Naive thymus-derived CD4-positive, alpha-beta T cell (primary cell): ENCODE results near the gene GTPBP3. TPM values are rescaled to one million over a fixed set of nuclear protein-coding genes. Genes with fewer than 3 reads are reported as not detected.

ENCODE experiments used
- ATAC-seq: fragments of 150-1000 bp; cut with Tn5 transposase; 2 replicates; pipeline ENCODE4 v1.10.0; 2021; ENCODE audit warnings: mild to moderate bottlenecking, moderate library complexity
- CTCF ChIA-PET: fragments of 350-600 bp; sonication (Branson Sonifier 250); formaldehyde crosslinking; loops from one replicate; lab custom pipeline; 2021; ENCODE audit warnings: antibody characterized with exemption; lab: Charles Lee
- POLR2A ChIA-PET: fragments of 350-600 bp; sonication (Branson Sonifier 250); formaldehyde crosslinking; loops from one replicate; lab custom pipeline; 2021; ENCODE audit warnings: antibody characterized with exemption, inconsistent platforms; lab: Charles Lee
- DNase-seq, 9 donors: peaks; one replicate each; pipeline versions ENCODE4 v3.0.0 to v3.0.0-alpha.2; 2020 to 2022; ENCODE audit warnings: mixed read lengths in 1 of 9
- H3K27ac ChIP-seq: one replicate; pipeline ENCODE4 v1.7.0; 2013; ENCODE audit warnings: mild to moderate bottlenecking, low read depth, low read length, moderate library complexity
- H3K27me3 ChIP-seq, 2 donors: one replicate each; pipeline ENCODE4 v1.7.0; 2013; ENCODE audit warnings: low read length in 2 of 2, mild to moderate bottlenecking in 2 of 2, moderate library complexity in 2 of 2; ENCODE audit not compliant: control insufficient read depth in 2 of 2, insufficient read depth in 2 of 2
- H3K36me3 ChIP-seq, 3 experiments: 1 replicate in 2 of 3; 2 replicates in 1 of 3; pipeline ENCODE4 v1.7.0; 2013; ENCODE audit warnings: low read length in 3 of 3, mild to moderate bottlenecking in 3 of 3, moderate library complexity in 1 of 3; ENCODE audit not compliant: insufficient read depth in 3 of 3, control insufficient read depth in 2 of 3
- H3K4me1 ChIP-seq, 2 donors: one replicate each; pipeline ENCODE4 v1.7.0; 2013; ENCODE audit warnings: low read length in 2 of 2, mild to moderate bottlenecking in 2 of 2, moderate library complexity in 1 of 2; ENCODE audit not compliant: control insufficient read depth in 2 of 2, insufficient read depth in 2 of 2
- H3K4me3 ChIP-seq: 2 replicates; pipeline ENCODE4 v1.7.0; 2013; ENCODE audit warnings: mild to moderate bottlenecking, low read length
- H3K9me3 ChIP-seq, 3 experiments: 1 replicate in 2 of 3; 2 replicates in 1 of 3; pipeline ENCODE4 v1.7.0; 2013; ENCODE audit warnings: low read length in 3 of 3; ENCODE audit not compliant: control insufficient read depth in 2 of 3
- H3K27ac Mint-ChIP-seq, 9 donors: one replicate each; pipeline ENCODE4 v1.8.0; 2020 to 2022; ENCODE audit warnings: mixed read lengths in 9 of 9, mild to moderate bottlenecking in 8 of 9, moderate library complexity in 5 of 9, inconsistent platforms in 2 of 9
- H3K27me3 Mint-ChIP-seq, 5 donors: one replicate each; pipeline ENCODE4 v1.8.0; 2021 to 2022; ENCODE audit warnings: mixed read lengths in 5 of 5, mild to moderate bottlenecking in 1 of 5
- H3K36me3 Mint-ChIP-seq, 5 donors: one replicate each; pipeline ENCODE4 v1.8.0; 2020 to 2022; ENCODE audit warnings: mixed read lengths in 5 of 5, mild to moderate bottlenecking in 3 of 5, inconsistent platforms in 1 of 5
- H3K4me1 Mint-ChIP-seq, 7 donors: one replicate each; pipeline ENCODE4 v1.8.0; 2020 to 2022; ENCODE audit warnings: mixed read lengths in 7 of 7, mild to moderate bottlenecking in 3 of 7, inconsistent platforms in 1 of 7
- H3K4me3 Mint-ChIP-seq, 10 donors: one replicate each; pipeline ENCODE4 v1.8.0; 2020 to 2022; ENCODE audit warnings: mild to moderate bottlenecking in 10 of 10, mixed read lengths in 10 of 10, moderate library complexity in 6 of 10, inconsistent platforms in 2 of 10
- H3K9me3 Mint-ChIP-seq, 11 donors: one replicate each; pipeline ENCODE4 v1.8.0; 2020 to 2022; ENCODE audit warnings: mixed read lengths in 11 of 11, mild to moderate bottlenecking in 4 of 11, inconsistent platforms in 1 of 11, moderate library complexity in 1 of 11
- intact Hi-C, 2 donors: fragments of 100-400 bp; cut with micrococcal nuclease; formaldehyde crosslinking; loops; one replicate each; pipeline ENCODE4 v1.15.1; 2023
- polyA plus RNA-seq, 2 donors: library from polyadenylated mRNA; unstranded; fragments of 300-500 nt; fragmentation: Illumina TruSeq; gene quantifications; one replicate each; pipeline ENCODE4 v1.2.3, GENCODE V29; 2021
- total RNA-seq, 6 experiments: library from RNA in 5 of 6; stranded (reverse) in 5 of 6; gene quantifications; 1 replicate in 5 of 6; 2 replicates in 1 of 6; pipeline ENCODE4 v1.2.3 and lab custom pipeline; 2021 to 2026

The GTPBP3 gene
- total and polyA plus RNA-seq, 7 experiments from 2014 or later: 5.1 to 59.8 (median 36.8) TPM

DNA sequence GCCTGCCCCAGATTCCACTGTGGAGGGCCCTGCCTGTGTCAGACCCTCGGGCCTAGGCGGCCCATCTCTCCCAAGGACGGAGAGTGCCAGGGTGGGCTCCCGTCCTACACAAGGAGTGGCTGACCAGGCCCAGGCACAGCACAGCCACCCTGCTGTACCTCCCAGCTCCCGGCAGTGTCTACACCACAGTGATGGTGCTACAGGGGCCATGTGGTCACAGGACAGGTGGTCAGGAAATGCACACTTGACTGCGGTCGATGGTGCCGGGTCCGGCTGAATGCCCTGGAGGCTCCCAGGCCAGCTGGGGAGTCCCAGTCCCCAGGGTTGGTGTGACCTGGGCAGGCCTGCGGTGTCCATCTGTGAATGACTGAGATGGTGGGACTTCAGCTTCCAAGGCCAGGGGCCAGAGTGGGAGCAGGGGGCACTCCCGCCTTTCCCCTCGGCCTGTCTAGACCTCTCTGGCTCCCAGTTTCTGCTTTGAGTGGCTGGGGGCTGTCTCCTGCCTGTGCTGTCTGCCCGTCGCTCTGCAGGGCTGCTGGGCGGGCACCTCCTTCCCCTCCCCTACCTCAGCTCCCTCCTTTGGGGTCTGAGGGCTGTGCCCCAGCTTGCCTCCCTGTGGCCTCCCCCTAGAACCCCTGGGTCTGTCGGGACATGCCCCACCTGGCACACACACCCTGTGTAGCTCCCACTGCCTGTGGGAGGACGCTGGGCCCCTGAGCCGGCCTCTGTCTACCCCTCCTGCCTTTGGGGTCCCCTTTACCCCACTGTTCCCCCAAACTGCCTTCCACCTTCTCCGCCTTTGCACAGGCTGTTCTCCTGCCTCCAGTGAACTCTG lies 15.5 kb upstream of the GTPBP3 start:
- Histone ChIP-seq H3K27ac (no peak overlapping the region), H3K36me3 (peaks cover 0 to 44% (median 7%) of the 10 kb centered on the region in 3 experiments), H3K4me3 (no peak overlapping the region), H3K9me3 (no peaks in the 10 kb centered on the region), H3K4me1 (no peaks in the 10 kb centered on the region), H3K27me3 (no peaks in the 10 kb centered on the region)
- peaks cover 3 to 10% (median 5%) of the 10 kb centered on the region in 7 donors for H3K4me1 Mint-ChIP-seq
- peak overlapping the region in 3 of 9 donors; percentile 4 to 45 (median 41) for H3K27ac Mint-ChIP-seq
- H3K9me3 Mint-ChIP-seq: peaks cover 0 to 3% (median 0%) of the 10 kb centered on the region in 11 donors
- DNase-seq: no peak
- peaks cover 0 to 8% (median 0%) of the 10 kb centered on the region in 5 donors for H3K36me3 Mint-ChIP-seq
- no peak overlapping the region for H3K4me3 Mint-ChIP-seq
- intact Hi-C loops: no loop called here
- ATAC-seq: no peak
- ChIA-PET CTCF (no interaction called here), POLR2A (interaction anchor here (1.0 to 6.6 kb wide), 2 partner anchors 13 to 797 kb away, joined by 3 to 36 read pairs; partner anchors contain the start of gene DDA1)
- H3K27me3 Mint-ChIP-seq: no peaks in the 10 kb centered on the region

GRCh38 chr19:17322854-17323253 lies 14.5 kb upstream of the GTPBP3 start:
- H3K9me3 ChIP-seq: no peaks in the 10 kb centered on the region
- H3K27me3 ChIP-seq: no peaks in the 10 kb centered on the region
- ChIA-PET POLR2A (interaction anchor here (6.6 kb wide), 1 partner anchor 14 kb away, joined by 36 read pairs; the partner anchor contains the start of gene DDA1), CTCF (no interaction called here)
- H3K4me3 ChIP-seq: no peak overlapping the region
- H3K36me3 ChIP-seq: peaks cover 0 to 40% (median 7%) of the 10 kb centered on the region in 3 experiments
- peaks cover 0 to 8% (median 0%) of the 10 kb centered on the region in 5 donors for H3K36me3 Mint-ChIP-seq
- H3K9me3 Mint-ChIP-seq: peaks cover 0 to 3% (median 0%) of the 10 kb centered on the region in 11 donors
- peak overlapping the region in 7 of 10 donors; percentile 29 to 75 (median 49) for H3K4me3 Mint-ChIP-seq
- peaks cover 4 to 10% (median 8%) of the 10 kb centered on the region in 7 donors for H3K4me1 Mint-ChIP-seq
- intact Hi-C loops: no loop called here
- no peaks in the 10 kb centered on the region for H3K27me3 Mint-ChIP-seq
- ATAC-seq (no peak), DNase-seq (no peak)
- H3K4me1 ChIP-seq: no peaks in the 10 kb centered on the region
- H3K27ac ChIP-seq: no peak overlapping the region
- H3K27ac Mint-ChIP-seq: peak overlapping the region in 2 of 9 donors; percentile 45 to 52

DNA sequence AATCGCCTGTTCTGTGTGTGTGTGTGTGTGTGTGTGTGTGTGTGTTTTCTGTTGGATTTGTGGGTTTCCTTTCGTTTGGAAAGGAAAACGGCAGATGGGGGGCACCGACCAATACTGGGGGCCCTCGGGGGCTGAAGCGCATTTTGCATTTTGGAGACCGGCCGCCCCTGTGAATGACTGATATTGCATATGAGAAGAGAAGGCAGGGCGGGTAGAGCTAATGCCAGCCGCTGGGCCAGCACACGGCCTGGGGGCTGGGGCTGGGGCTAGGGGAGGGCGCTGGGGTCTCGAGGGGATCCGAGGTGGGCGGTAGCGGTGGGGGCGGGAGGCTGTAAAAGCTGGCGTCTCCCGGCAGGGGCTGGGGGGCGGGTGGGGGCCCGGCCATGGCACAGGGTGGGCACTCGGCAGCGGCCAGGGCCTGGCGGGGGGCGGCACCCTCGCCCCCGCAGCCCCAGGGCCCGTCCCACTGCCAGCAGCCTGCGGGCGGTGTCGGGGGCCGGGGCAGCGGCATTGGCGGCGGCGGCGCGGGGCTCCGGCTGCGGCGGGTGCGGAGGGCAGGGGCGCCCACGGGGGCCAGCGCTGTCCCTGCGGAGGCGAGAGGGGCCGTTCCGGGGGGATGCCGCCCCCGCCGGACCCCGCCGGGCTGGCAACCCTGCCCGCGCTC lies 13.9 kb upstream of the GTPBP3 start:
- Histone ChIP-seq H3K27ac (no peak overlapping the region), H3K9me3 (no peaks in the 10 kb centered on the region), H3K4me3 (no peak overlapping the region), H3K4me1 (no peaks in the 10 kb centered on the region), H3K27me3 (no peaks in the 10 kb centered on the region), H3K36me3 (peaks cover 0 to 43% (median 7%) of the 10 kb centered on the region in 3 experiments)
- ATAC-seq (no peak), DNase-seq (no peak)
- Mint-ChIP-seq H3K4me3 (peak overlapping the region in 8 of 10 donors; percentile 23 to 75 (median 48)), H3K36me3 (peaks cover 0 to 8% (median 0%) of the 10 kb centered on the region in 5 donors), H3K27me3 (no peaks in the 10 kb centered on the region), H3K27ac (peak overlapping the region in 2 of 9 donors; percentile 45 to 51), H3K4me1 (peaks cover 4 to 11% (median 8%) of the 10 kb centered on the region in 7 donors), H3K9me3 (peaks cover 0 to 1% (median 0%) of the 10 kb centered on the region in 11 donors)
- ChIA-PET CTCF (no interaction called here), POLR2A (interaction anchor here (6.6 kb wide), 1 partner anchor 15 kb away, joined by 36 read pairs; the partner anchor contains the start of gene DDA1)
- intact Hi-C loops: no loop called here

- Histone ChIP-seq H3K4me1 (no peaks in the 10 kb centered on the region), H3K27ac (no peak overlapping the region), H3K9me3 (no peaks in the 10 kb centered on the region), H3K27me3 (no peaks in the 10 kb centered on the region), H3K36me3 (peaks cover 0 to 39% (median 7%) of the 10 kb centered on the region in 3 experiments), H3K4me3 (no peak overlapping the region)
- no peaks in the 10 kb centered on the region for H3K27me3 Mint-ChIP-seq
- CTCF ChIA-PET: interaction anchor here (1.0 kb wide), 1 partner anchor 62 kb away, joined by 3 read pairs; no protein-coding TSS in a partner anchor
- peaks cover 4 to 11% (median 8%) of the 10 kb centered on the region in 7 donors for H3K4me1 Mint-ChIP-seq
- ATAC-seq (no peak), DNase-seq (no peak)
- H3K4me3 Mint-ChIP-seq: peak overlapping the region in 1 of 10 donors; percentile 57
- peaks cover 0 to 1% (median 0%) of the 10 kb centered on the region in 11 donors for H3K9me3 Mint-ChIP-seq
- no peak overlapping the region for H3K27ac Mint-ChIP-seq
- peaks cover 0 to 8% (median 0%) of the 10 kb centered on the region in 5 donors for H3K36me3 Mint-ChIP-seq
- POLR2A ChIA-PET: interaction anchor here (6.6 kb wide), 1 partner anchor 15 kb away, joined by 36 read pairs; the partner anchor contains the start of gene DDA1
- intact Hi-C loops: no loop called here
These were observed 13.4 kb upstream of the GTPBP3 start for GRCh38 chr19:17323964-17324332.

GRCh38 chr19:17324357-17325114 lies 12.8 kb upstream of the GTPBP3 start:
- POLR2A ChIA-PET: interaction anchor here (0.5 to 6.6 kb wide), 4 partner anchors 9 to 42 kb away, joined by 3 to 36 read pairs (median 4); partner anchors contain the start of gene DDA1
- Histone ChIP-seq H3K9me3 (no peaks in the 10 kb centered on the region), H3K27me3 (no peaks in the 10 kb centered on the region), H3K4me1 (peaks cover 4 to 5% of the 10 kb centered on the region in 2 donors), H3K36me3 (peaks cover 0 to 33% (median 7%) of the 10 kb centered on the region in 3 experiments), H3K4me3 (no peak overlapping the region), H3K27ac (no peak overlapping the region)
- ATAC-seq (no peak), DNase-seq (no peak)
- CTCF ChIA-PET: interaction anchor here (1.0 kb wide), 1 partner anchor 62 kb away, joined by 3 read pairs; no protein-coding TSS in a partner anchor
- H3K27ac Mint-ChIP-seq: no peak overlapping the region
- peaks cover 0 to 2% (median 0%) of the 10 kb centered on the region in 5 donors for H3K27me3 Mint-ChIP-seq
- peaks cover 0 to 1% (median 0%) of the 10 kb centered on the region in 11 donors for H3K9me3 Mint-ChIP-seq
- peak overlapping the region in 1 of 10 donors; percentile 57 for H3K4me3 Mint-ChIP-seq
- intact Hi-C loops: no loop called here
- peaks cover 7 to 13% (median 10%) of the 10 kb centered on the region in 7 donors for H3K4me1 Mint-ChIP-seq
- peaks cover 0 to 8% (median 0%) of the 10 kb centered on the region in 5 donors for H3K36me3 Mint-ChIP-seq
